ENCODE results near the gene ZBTB32. TPM values are rescaled to one million over a fixed set of nuclear protein-coding genes. Genes with fewer than 3 reads are reported as not detected.

Gene ZBTB32
- total RNA-seq, 1 experiment from 2014 or later, result not detected

DNA sequence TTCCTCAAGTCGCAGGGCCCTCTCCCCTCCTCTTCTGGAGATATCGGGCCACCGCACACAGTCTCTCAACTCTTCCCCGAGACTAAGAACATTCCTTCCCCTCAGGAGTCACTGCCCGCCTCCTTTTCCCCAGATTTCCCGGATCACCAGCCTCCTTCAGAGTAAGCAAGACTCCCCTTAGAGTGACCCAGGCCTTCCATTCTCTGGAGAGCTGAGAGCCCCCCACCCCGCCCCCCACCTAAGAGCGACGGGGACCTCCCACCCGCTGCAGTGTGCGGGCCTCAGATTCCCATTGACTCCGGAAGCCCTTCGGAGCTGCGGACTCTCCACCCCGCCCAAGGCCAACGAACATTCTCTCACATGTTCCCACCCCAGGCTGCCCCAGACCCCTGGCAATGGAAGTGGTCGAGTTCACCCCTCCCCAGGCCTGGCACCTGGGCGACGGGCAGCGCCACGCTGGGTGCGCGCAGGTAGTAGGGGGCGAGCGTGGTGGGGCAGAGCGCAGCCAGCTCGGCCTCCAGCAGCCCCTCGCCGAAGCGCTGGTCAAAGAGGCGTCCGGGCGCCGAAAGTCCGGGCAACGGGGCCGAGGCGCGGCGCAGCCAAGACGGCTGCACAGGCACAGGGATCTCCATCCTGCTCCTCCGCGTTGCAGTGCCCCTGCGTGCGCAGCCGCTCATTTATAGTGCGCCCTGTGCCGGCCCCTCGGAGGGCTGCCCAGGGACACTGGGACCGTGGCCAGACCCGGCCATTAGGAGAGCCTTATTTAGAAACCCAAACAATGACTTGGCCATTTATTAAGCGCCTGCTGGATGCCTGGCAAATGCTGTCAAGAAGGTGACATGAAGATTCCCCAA, 52.2 kb downstream of the ZBTB32 start, which contains the start of gene HSPB6:
HSPB6 (minus strand) TSS at position 653 of the 854 bp plus-strand sequence; CDS start at position 632, 21 bp downstream.
- H3K4me3 ChIP-seq (replicated peaks in 1 of 2; ENCODE audit: low read depth in 1 of 2, low read length in 2 of 2), result peak within 1 kb of the TSS; percentile 92 to 96
- CTCF ChIA-PET, result interaction anchor here (1.0 kb wide), 1 partner anchor 8 kb away, joined by 5 read pairs; the partner anchor contains the start of gene LIN37
- ATAC-seq (no peak), DNase-seq (ENCODE audit: low read depth, low spot score) (no peak)
- intact Hi-C loops (cut with micrococcal nuclease), result no loop called here
- TF ChIP-seq, protein P1, sequence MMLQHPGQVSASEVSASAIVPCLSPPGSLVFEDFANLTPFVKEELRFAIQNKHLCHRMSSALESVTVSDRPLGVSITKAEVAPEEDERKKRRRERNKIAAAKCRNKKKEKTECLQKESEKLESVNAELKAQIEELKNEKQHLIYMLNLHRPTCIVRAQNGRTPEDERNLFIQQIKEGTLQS (IDR thresholded peaks at IDR 0.05), result no peak
- TF ChIP-seq, protein P2, sequence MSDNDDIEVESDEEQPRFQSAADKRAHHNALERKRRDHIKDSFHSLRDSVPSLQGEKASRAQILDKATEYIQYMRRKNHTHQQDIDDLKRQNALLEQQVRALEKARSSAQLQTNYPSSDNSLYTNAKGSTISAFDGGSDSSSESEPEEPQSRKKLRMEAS (IDR thresholded peaks at IDR 0.05), result no peak
- TF ChIP-seq ZFX (IDR thresholded peaks at IDR 0.05), result no peak
- TF ChIP-seq, protein P3, sequence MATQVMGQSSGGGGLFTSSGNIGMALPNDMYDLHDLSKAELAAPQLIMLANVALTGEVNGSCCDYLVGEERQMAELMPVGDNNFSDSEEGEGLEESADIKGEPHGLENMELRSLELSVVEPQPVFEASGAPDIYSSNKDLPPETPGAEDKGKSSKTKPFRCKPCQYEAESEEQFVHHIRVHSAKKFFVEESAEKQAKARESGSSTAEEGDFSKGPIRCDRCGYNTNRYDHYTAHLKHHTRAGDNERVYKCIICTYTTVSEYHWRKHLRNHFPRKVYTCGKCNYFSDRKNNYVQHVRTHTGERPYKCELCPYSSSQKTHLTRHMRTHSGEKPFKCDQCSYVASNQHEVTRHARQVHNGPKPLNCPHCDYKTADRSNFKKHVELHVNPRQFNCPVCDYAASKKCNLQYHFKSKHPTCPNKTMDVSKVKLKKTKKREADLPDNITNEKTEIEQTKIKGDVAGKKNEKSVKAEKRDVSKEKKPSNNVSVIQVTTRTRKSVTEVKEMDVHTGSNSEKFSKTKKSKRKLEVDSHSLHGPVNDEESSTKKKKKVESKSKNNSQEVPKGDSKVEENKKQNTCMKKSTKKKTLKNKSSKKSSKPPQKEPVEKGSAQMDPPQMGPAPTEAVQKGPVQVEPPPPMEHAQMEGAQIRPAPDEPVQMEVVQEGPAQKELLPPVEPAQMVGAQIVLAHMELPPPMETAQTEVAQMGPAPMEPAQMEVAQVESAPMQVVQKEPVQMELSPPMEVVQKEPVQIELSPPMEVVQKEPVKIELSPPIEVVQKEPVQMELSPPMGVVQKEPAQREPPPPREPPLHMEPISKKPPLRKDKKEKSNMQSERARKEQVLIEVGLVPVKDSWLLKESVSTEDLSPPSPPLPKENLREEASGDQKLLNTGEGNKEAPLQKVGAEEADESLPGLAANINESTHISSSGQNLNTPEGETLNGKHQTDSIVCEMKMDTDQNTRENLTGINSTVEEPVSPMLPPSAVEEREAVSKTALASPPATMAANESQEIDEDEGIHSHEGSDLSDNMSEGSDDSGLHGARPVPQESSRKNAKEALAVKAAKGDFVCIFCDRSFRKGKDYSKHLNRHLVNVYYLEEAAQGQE (IDR thresholded peaks at IDR 0.05; ENCODE audit: low read depth), result no peak
- no peak for TF ChIP-seq POLR2A (IDR thresholded peaks at IDR 0.05; ENCODE audit: borderline replicate concordance, extremely low read depth, insufficient read depth, insufficient read length)
- TF ChIP-seq EZH2phosphoT487 (IDR thresholded peaks at IDR 0.05; ENCODE audit: borderline replicate concordance), result no peak
- no peak for TF ChIP-seq YY1 (IDR thresholded peaks at IDR 0.05; ENCODE audit: extremely low read depth, insufficient replicate concordance, low read depth, low read length)
- no peak for TF ChIP-seq TCF7L2 (IDR thresholded peaks at IDR 0.05; ENCODE audit: borderline replicate concordance, extremely low read depth, insufficient read depth, insufficient read length)
- H3K9me2 ChIP-seq (ENCODE audit: insufficient read depth), result no peaks in the 10 kb centered on the region
- no peaks in the 10 kb centered on the region for H3K9me3 ChIP-seq (ENCODE audit: control insufficient read depth in 1 of 2, insufficient read depth in 1 of 2, low read depth in 1 of 2, low read length in 2 of 2)
- H3K9ac ChIP-seq (ENCODE audit: low read length), result peak within 1 kb of the TSS; percentile 56
- peak within 1 kb of the TSS; percentile 83 for H3K4me2 ChIP-seq (ENCODE audit: low read length)
- BruUV-seq (replicated peaks), result no TSS peak
- no peaks in the 10 kb centered on the region for H3K27me3 ChIP-seq (ENCODE audit: insufficient read depth, low read length)
- RAD21 ChIA-PET (ENCODE audit: low non-redundant PET in 1 of 2, low total read pairs in 2 of 2, uncharacterized antibody in 2 of 2, unreplicated experiment in 2 of 2), result no interaction called here
- H3K36me3 ChIP-seq (ENCODE audit: control insufficient read depth in 1 of 2, insufficient read depth in 2 of 2, low read length in 2 of 2), result peaks cover under 1 to 12% of the 10 kb centered on the region in 2 experiments; a peak in 3 of 4 replicates
- H3K27ac ChIP-seq (ENCODE audit: low read depth, low read length), result peak within 1 kb of the TSS; percentile 75
- peaks cover 14 to 25% of the 10 kb centered on the region in 2 experiments for H3K4me1 ChIP-seq (ENCODE audit: control insufficient read depth in 1 of 2, insufficient read depth in 2 of 2, low read length in 2 of 2)
- POLR2A ChIA-PET, result interaction anchor here (0.9 to 2.3 kb wide), 4 partner anchors 8 to 12 kb away, joined by 3 to 20 read pairs (median 4); partner anchors contain the start of genes LIN37, PSENEN and U2AF1L4
- H4K20me1 ChIP-seq (ENCODE audit: insufficient read depth), result no peaks in the 10 kb centered on the region
- H2AFZ ChIP-seq (ENCODE audit: low read depth, low read length, poor library complexity, severe bottlenecking), result no peak within 1 kb of the TSS
- peaks cover 17% of the 10 kb centered on the region for H3K79me2 ChIP-seq (ENCODE audit: insufficient read depth, low read length)

All from HCT116 (cell line).